Caki2 (cell line): ENCODE data around the gene GALNT9. TPM values are rescaled to one million over a fixed set of nuclear protein-coding genes. Genes with fewer than 3 reads are reported as not detected.

Experiments
- DNase-seq: peaks from one replicate; pipeline ENCODE4 v3.0.0-alpha.2; 2015; ENCODE audit warnings: low read depth
- in situ Hi-C: cut with HindIII; loops from 2 replicates; pipeline ENCODE4 v1.10.0; 2016; ENCODE audit warnings: low sequenced_read_pairs, low pct_unique_long_range_greater_than_20kb, mixed read lengths
- total RNA-seq: library from RNA; depleted of rRNA; stranded (reverse); fragments of >200 nt; shearing (Covaris generic); gene quantifications from 2 replicates; pipeline ENCODE4 v1.2.3, GENCODE V29; 2014; ENCODE audit warnings: low replicate concordance

The GALNT9 gene
- total RNA-seq, 1 experiment from 2014 or later, result 14.6 TPM

DNA sequence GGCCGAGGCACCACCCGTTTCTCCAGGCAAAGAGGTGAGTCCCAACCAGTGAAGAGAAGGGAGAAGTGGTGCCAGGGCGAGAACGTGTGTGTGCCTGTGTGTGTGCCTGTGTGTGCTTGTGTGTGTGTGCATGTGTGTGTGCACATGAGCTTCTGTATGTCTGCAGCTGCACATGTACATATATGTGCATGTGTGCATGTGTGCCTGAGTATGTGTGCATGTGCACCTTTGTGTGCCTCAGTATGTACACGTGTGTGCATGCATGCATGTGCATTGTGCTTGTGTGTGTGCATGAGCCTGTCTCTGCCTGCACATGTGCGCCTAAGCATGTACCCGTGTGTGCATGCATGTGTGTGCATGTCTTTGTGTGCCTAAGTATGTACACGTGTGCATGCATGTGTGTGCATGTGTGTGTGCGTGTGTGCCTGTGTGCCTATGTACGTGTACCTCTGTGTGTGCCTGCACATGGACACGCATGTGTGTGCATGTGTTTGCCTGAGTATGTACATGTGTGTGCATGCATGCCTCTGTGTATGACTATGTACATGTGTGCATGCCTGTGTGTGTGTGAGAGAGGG, 5.9 kb upstream of the GALNT9 start:
- DNase-seq, result no peak
- in situ Hi-C loops, result no loop called here

- in situ Hi-C loops, result no loop called here
- no peak for DNase-seq
Observed at GRCh38 chr12:132333766-132334165, 4.4 kb upstream of the GALNT9 start.

DNA sequence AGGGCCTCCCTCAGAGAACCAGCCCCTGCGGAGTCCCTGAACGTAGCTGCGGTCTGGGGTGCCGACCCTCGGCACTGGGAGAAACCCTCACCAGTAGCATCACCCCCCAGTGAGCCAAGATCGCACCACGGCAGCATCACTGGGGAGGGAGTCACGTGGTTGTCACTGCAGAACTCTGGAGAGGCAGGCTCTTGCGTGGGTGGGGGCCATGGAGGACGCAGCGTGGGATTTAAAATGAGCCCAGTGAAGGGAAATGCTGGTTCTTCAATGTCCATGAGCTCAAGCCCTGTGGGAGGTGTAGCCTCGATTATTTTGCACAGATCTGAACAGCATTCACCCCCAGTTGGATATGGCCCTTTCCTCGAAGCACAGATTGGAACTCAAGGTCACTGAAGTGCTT, 3.9 kb upstream of the GALNT9 start:
- in situ Hi-C loops, result no loop called here
- DNase-seq, result no peak

DNA sequence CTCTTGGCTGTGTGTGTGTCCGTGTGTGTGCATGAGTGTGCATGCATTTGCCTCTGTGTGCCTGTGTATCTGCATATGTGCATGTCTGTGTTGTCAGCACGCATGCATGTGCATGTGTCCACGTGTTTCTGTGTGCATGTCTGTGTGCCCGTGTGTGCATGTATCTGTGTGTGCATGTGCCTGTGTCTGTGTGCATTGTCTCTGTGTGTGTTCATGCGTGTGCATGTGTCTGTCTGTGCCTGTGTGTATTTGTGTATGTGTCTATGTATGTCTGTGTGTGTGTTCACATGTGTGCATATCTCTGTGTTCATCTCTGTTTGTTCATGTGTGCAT, 1.1 kb upstream of the GALNT9 start:
- no peak for DNase-seq
- in situ Hi-C loops, result no loop called here

DNA sequence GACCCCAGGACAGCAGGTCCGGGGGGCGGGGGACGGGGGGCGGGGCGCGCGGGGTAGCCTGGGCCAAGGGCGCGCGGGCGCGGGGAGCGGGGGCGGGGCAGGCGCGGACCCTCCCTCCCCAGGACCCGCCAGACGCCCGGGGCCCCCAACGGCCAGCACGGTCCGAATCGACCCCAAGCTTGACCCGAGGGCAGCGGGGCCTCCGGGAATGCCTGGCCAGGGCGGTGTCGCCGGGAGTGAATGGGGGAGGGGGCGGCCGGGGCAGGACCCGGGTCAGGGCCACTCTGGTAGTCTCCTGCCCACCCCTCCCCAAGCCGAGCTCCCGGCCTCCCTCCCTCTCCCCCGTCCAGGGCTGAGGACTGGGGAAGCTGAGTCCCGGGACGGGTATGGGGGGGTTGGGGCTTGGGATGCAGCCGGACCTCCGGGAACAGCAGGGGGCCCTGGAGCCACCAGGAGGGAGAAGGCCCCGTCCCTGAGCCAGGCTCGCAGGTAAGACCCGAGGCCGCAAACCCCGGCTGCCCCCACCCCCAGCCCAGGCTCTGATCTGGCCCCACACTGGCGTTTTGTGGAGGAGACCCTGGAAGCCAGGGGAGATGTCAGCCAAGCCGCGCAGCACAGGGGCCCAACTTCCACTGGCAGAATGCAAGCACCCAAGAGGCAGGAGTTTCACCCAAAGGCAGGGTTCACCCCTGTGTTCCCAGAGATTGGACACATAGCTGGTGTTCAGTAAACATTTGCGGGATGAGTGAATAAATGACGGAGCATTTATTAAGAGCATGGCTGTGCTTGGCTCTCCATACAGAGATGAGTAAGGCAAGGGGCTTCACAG, 545 bp upstream of the GALNT9 start:
- no peak for DNase-seq
- in situ Hi-C loops, result no loop called here

DNA sequence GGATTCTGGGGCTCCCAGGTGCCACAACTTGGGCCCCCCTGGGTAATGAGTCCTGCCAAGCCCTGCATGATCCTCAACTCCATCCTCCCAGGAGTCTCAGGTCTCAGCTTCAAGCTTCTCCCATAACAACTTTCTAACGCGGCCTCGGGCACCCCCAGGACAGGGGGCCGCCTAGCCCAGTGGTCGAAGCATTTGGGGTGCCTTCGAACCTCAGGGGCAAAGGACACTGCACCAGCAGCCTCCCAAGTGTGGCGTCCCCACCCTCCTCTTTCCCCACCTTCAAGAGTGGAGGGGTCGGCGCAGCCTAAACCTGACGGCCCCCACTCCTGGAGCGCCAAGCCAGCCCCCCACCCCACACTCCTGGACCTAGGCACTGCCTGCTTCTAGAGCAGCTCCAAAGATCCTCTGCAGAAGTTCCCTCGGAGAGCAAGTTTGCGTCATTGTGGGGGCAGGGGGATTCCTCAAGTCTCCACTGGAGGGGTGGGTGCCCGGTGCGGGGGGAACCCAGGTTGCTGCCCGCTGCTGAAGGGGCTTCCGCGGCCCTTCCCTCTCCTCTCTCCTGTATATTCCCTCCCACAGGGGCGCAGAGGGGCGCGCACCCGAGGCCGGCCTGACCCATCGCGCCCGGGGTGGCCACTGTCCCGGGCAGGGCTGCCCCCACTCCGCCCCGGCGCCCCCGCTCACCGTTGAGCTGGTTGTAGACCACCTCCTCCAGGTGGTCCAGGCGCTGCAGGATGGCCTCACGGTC, 933 bp downstream of the GALNT9 start:
- no peak for DNase-seq
- in situ Hi-C loops, result no loop called here

DNA sequence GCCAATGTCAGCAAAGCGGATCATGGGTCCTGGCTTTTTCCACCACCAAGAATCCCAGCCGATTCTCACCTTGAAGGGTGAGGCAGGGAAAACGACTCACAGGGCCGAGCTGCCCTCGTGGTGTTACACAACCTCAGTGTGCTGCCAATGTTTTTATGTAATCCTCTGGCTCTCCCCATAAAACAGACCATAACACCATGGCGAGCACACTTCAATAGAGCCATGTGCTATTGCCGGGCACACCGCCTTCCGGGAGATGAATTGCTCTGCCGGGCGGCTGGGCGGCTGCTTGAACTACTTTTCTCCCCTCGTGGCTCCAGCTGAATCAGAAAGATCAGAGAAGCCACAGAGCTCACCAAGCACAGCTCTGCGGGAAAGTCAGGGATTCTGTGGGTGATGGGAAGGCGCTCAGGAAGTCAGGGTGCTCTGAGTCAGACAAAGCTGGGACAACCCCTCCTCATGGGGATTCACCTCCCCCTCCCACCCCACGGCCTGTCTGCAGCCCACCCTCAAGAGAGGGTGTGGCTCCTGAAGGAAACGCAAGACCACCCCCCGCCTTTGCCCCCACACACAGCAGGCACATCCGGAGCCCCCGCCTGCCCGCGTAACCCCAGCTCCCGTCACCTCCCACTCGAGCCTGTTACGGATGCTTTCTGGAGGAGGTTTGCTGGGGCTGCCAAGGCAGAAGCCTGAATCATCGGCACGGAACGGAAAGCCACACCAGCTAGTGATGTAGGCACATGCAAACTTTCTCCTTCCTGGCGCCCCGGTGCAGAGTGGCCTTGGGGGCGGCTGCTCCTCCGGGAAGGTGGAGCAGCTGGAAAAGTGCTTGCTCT, 1.8 kb downstream of the GALNT9 start:
- in situ Hi-C loops, result no loop called here
- peak; percentile 19 for DNase-seq

DNA sequence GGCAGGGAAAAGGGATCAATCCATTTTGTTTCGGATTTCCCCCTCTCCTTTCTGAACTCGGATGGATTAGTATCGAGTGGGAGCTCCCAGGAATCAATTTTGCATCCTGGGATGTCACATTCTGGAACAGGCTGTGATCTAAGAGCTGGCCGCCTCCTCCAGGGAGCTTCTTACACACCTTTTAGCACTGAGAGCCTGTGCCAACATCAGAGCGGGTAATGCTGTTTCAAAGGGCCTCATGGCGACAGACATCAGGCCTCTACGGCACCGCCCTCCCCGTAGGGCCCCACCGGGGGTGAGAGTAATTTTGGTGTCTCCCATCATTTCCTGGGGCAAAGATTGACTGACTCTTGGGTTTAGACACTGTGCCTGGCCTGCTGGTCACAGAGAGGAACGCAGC, 2.7 kb downstream of the GALNT9 start:
- in situ Hi-C loops, result no loop called here
- DNase-seq, result no peak

DNA sequence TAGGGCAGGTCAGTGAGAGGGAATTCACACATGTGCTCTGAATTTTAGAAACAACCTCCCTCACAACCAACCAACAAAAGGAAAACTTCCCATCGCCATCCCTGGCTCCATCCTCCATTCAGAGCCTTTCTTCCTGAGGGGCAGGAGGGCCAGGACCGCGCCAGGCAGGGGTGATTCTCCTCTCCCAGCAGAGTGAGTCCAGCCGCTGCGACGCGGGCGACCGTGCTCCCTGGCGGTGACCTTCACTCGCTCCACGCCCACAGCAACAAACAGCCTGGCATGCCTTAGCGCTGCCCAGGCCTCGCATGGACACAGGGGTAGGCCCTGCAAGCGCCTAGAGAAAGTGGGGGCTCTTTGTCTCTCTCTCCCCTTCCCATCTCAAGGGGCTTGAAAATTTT, 3.7 kb downstream of the GALNT9 start:
- in situ Hi-C loops, result no loop called here
- DNase-seq, result no peak

DNA sequence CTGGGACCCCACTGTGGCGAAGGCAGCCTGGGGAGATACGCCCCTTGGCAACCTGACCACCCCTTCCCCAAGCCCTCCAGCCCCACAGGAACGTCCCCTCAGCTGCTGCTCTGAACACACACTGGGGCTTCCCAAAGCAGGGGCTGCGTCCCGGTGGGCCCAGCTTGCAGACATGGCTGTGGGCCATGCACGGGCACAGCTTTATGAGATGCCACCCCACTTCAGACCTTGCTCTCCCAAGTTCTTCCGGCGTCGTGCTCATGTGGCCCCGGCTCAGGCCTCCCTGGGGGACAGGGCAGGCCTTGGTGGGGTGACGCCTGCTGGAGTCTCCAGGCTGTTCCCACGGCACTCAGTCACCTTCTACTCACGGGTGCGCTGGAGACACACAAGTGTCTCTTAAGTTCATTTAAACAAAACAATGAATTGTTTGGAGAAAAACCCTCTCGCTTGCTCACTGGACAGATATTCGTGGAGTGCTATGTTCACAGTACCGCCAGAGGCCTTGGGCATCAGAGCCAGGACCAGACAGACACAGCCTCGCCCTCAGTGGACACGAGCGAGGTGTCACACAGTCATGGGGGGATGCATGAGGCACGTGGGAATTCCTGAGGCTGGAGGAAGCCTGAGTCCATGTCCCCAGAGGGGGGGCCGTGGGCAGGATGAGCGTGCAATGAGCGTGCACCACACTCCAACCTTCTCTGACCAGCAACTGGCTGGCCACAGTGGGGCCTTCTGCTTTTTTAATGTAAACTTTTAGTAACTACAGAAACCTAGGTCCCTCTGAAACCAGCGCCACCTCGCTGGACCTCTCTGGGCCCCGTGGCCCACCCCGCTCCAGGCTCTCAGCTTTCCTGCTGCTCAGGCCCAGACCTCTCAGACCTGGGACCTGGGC, 4.3 kb downstream of the GALNT9 start:
- in situ Hi-C loops, result no loop called here
- DNase-seq, result no peak

DNA sequence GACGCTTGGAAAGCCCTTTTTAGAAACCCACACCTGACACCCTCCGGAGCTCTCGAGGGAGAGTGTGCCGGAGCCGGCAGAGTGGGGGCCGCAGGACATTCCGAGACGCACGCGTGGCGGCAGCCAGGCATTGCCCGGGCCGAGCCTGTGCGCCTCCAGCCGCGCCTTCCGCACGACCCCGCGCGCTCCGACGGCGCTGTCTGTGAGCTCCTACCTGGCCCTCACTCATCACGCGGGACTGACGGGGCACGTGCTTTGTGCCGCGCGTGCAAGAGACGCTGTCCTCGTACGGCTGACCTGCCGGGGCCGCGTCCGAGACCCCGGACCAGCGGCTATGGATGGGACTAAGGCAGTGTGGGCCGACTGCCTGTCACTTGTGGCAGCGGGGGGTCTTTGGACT, 5.2 kb downstream of the GALNT9 start:
- no peak for DNase-seq
- in situ Hi-C loops, result no loop called here

DNA sequence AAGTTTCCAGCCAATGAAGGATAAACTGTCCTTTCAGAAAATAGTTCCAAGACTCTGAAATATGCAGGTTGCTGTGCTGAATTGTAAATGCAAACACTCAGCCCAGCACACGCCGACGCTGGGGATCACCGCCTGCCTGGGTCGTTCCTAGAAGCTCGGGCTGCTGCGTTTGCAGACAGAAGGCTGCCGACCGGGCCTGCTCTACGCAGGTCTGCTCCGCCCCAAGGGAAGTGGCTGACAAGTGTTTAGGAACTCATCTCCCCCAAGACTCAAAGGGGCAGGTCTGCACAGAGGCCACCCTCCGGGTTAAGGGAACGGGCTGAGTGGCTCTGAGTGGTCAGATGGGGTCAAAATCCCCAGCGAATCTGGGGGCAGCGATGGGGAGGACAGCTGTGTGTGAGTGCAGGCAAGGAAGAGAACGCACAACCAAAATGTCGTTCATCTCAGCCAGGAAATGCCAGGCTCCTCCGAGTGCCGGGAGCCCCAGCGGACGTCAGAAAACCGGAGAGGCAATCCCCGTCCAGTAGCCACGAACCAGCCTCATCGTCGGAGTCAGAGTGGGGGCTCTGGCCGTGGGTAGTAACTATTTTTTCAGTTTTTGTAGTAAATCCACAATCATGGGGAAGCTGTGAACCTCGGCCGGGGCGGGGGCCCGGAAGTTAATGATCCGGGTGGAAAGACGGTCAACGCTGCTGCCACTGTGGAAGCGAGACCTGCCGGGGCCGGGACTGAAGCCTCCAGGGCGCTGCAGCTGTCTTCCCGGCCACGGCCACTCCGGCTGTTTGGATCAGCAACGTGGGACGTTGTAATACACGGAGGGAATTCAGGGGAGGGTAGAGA, 6.0 kb downstream of the GALNT9 start:
- in situ Hi-C loops, result no loop called here
- DNase-seq, result no peak

GRCh38 chr12:132322206-132323132, 6.9 kb downstream of the GALNT9 start:
- in situ Hi-C loops, result no loop called here

DNA sequence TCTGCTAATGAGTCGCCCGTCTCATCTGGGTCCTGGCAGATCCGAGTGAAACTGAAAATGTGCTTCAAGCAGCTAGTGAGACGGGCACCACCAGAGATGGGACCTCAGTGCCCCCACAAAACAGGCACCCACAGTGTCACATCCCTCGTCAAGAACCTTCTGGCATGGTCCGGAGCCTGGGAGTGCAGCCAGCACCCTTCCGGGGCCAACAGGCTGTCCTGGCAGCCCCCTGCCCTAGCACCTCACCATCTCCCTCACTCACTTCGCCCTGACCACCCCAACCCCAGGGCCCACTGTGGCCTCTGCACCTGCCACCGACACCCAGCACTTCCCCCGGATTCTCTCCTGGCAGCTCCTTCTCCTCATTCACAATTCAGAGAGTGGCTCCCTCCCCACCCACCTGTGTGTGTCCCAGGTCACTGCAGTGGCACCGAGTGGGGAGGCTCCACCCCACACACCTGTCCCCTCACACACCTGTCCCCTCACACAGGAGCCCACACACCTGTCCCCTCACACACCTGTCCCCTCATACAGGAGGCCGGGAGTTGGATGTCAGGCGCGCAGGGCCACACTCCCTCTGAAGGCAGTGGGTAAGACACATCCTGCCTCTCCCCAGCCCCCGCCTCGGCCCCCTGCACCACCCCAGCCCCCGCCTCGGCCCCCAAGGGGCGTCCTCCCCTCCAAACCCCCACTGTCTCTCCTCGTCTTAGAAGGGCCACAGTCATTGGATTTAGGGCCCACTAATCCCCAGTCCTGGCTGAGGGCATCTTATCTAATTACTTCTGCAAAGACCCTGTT, 7.9 kb downstream of the GALNT9 start:
- no peak for DNase-seq
- in situ Hi-C loops, result no loop called here

More at GRCh38 chr12:132322206-132323132, 6.9 kb downstream of the GALNT9 start:
- DNase-seq, result no peak

DNA sequence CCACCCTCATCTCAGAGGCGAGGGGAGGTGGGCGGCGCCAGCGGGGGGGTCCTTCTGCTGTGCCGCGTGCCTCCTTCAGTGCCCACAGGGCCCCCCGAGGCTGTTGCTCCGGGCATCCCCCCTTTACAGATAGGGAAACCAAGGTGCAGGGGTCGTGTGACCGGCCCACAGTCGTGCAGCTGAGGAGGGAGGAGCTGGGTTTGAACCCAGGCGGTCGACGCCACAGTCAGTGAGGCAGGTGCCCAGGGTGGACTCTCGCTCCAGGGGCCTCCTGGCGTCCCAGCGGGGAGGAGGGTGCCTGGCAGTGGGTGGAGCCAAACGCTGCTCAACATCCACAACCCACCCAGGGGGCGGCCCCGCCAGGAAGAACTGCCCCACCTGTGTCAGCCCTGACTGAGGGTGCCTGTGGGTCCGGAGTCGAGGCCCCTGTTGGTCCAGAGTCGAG, 8.6 kb downstream of the GALNT9 start:
- in situ Hi-C loops, result no loop called here
- no peak for DNase-seq
